Lower leg skin (tissue), 3 donors: ENCODE measurements around the gene DHX34.

Source experiments
- CTCF ChIP-seq, 3 donors: fragments of 450-650 bp; IDR thresholded peaks; one replicate each; pipeline ENCODE4 v1.5.1; 2016; ENCODE audit warnings: antibody characterized with exemption in 3 of 3, mild to moderate bottlenecking in 3 of 3, moderate library complexity in 2 of 3
- POLR2A ChIP-seq, 2 donors: fragments of 450-650 bp; IDR thresholded peaks; one replicate each; pipeline ENCODE4 v1.6.1; 2016 to 2017; ENCODE audit warnings: antibody characterized with exemption in 2 of 2, mild to moderate bottlenecking in 1 of 2, moderate library complexity in 1 of 2

GRCh38 chr19:47353307-47353712 is 4.2 kb downstream of the DHX34 start:
- TF ChIP-seq CTCF (IDR thresholded peaks at IDR 0.05) (peak in 1 of 3 donors; percentile 5), POLR2A (IDR thresholded peaks at IDR 0.05) (no peak)
